Panc1 (cell line): ENCODE data around the gene PHF8. TPM values are rescaled to one million over a fixed set of nuclear protein-coding genes. Genes with fewer than 3 reads are reported as not detected.

Experiments used
- ATAC-seq: fragments of 200-7000 bp; cut with Tn5 transposase; 2 replicates; pipeline ENCODE4 v1.9.1; 2020; ENCODE audit warnings: mild to moderate bottlenecking, moderate library complexity
- BruUV-seq: library from RNA; stranded (reverse); fragments of 400-500 nt; replicated peaks from 2 replicates; lab custom pipeline; 2021; lab: Mats Ljungman, UMichigan
- CTCF ChIA-PET: fragments of 300-600 bp; sonication (Branson Sonifier 250); formaldehyde crosslinking; loops from one replicate; lab custom pipeline; 2022; ENCODE audit warnings: antibody characterized with exemption; lab: Charles Lee
- POLR2A ChIA-PET: fragments of 300-600 bp; sonication (Branson Sonifier 250); formaldehyde crosslinking; loops from one replicate; lab custom pipeline; 2022; ENCODE audit warnings: antibody characterized with exemption; lab: Charles Lee
- DNase-seq: peaks from one replicate; pipeline ENCODE4 v3.0.0-alpha.2; 2010; ENCODE audit warnings: low read depth, low spot score
- H3K27ac ChIP-seq: 2 replicates; pipeline ENCODE4 v1.5.1; 2011; ENCODE audit warnings: mild to moderate bottlenecking, low read length, inconsistent platforms
- H3K27me3 ChIP-seq: fragments of 200-500 bp; sonication (Bioruptor generic); 2 replicates; pipeline ENCODE4 v1.6.0; 2014; ENCODE audit warnings: low read length, inconsistent platforms; ENCODE audit not compliant: control insufficient read depth, insufficient read depth
- H3K36me3 ChIP-seq: fragments of 200-500 bp; sonication (Bioruptor generic); 2 replicates; pipeline ENCODE4 v1.5.1; 2014; ENCODE audit warnings: inconsistent platforms, mild to moderate bottlenecking, low read length, moderate library complexity; ENCODE audit not compliant: control insufficient read depth, insufficient read depth
- H3K4me1 ChIP-seq: 2 replicates; pipeline ENCODE4 v1.5.1; 2011; ENCODE audit warnings: inconsistent platforms, mild to moderate bottlenecking, low read length, moderate library complexity; ENCODE audit not compliant: control insufficient read depth, insufficient read depth
- H3K4me3 ChIP-seq, 2 experiments: 2 replicates each; pipeline ENCODE4 v1.5.1; 2011 to 2012; ENCODE audit warnings: low read depth in 2 of 2, low read length in 2 of 2, mild to moderate bottlenecking in 2 of 2, inconsistent platforms in 1 of 2, moderate library complexity in 1 of 2
- H3K9me3 ChIP-seq: fragments of 200-500 bp; sonication (Bioruptor generic); 2 replicates; pipeline ENCODE4 v1.5.1; 2014; ENCODE audit warnings: low read depth, mild to moderate bottlenecking, inconsistent platforms, low read length, moderate library complexity; ENCODE audit not compliant: control insufficient read depth, insufficient read depth
- POLR2AphosphoS5 ChIP-seq: IDR thresholded peaks from 2 replicates; pipeline ENCODE4 v1.6.1; 2012; ENCODE audit warnings: mild to moderate bottlenecking, low read depth, low read length, moderate library complexity
- SIN3A ChIP-seq: IDR thresholded peaks from 2 replicates; pipeline ENCODE4 v1.6.1; 2012; ENCODE audit warnings: low read depth, mild to moderate bottlenecking, low read length, moderate library complexity, borderline replicate concordance; ENCODE audit not compliant: insufficient read depth
- TCF7L2 ChIP-seq: IDR thresholded peaks from 2 replicates; pipeline ENCODE4 v1.6.1; 2011; ENCODE audit warnings: mild to moderate bottlenecking, low read depth, low read length, inconsistent platforms
- in situ Hi-C: cut with HindIII; loops from 2 replicates; pipeline ENCODE4 v1.10.0; 2016; ENCODE audit warnings: low sequenced_read_pairs, low pct_unique_long_range_greater_than_20kb
- intact Hi-C: fragments of 100-400 bp; cut with micrococcal nuclease; formaldehyde crosslinking; loops from one replicate; pipeline ENCODE4 v1.10.0; 2022; ENCODE audit not compliant: unreplicated experiment
- total RNA-seq: library from RNA; stranded (reverse); gene quantifications from one replicate; pipeline ENCODE4 v1.2.1, GENCODE V29; 2021; ENCODE audit not compliant: unreplicated experiment
- TF ChIP-seq, protein P1 (sequence below): fragments of 450-650 bp; IDR thresholded peaks from 2 replicates; pipeline ENCODE4 v1.5.1; 2017; ENCODE audit warnings: mild to moderate bottlenecking
- TF ChIP-seq, protein P2 (sequence below), 2 experiments: IDR thresholded peaks; 2 replicates each; pipeline ENCODE4 v1.6.1; 2011 to 2012; ENCODE audit warnings: low read depth in 2 of 2, control low read depth in 1 of 2, low read length in 1 of 2, mild to moderate bottlenecking in 1 of 2, moderate library complexity in 1 of 2; ENCODE audit not compliant: insufficient read depth in 1 of 2

Gene PHF8
- total RNA-seq, 1 experiment from 2014 or later = 27.5 TPM

DNA sequence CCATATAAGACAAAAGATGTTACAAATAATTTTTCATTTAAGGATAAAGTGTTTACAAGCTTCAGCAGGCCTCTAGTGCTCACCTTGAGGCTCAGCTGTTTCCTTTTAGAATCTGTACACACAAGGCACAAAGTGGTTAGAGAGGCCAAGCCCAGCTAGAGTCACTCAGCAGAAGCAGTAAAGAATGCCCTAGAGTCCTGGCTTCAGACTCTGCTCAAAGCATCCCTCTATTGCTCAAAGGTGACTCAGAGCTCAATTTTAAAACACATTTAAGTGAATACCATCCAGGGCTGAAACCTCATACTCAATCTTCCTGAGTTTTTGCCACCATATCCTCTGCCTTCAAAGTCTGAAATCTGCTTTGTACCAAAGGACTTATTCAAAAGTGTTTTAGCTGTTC lies 22.6 kb upstream of the PHF8 start:
- H3K27me3 ChIP-seq = no peaks in the 10 kb centered on the region
- H3K36me3 ChIP-seq = no peaks in the 10 kb centered on the region
- ATAC-seq (no peak), DNase-seq (no peak)
- H3K27ac ChIP-seq = no peak overlapping the region
- H3K4me3 ChIP-seq = no peak overlapping the region
- ChIA-PET POLR2A (no interaction called here), CTCF (no interaction called here)
- BruUV-seq = no TSS peak
- no peaks in the 10 kb centered on the region for H3K4me1 ChIP-seq
- TF ChIP-seq, protein P1, sequence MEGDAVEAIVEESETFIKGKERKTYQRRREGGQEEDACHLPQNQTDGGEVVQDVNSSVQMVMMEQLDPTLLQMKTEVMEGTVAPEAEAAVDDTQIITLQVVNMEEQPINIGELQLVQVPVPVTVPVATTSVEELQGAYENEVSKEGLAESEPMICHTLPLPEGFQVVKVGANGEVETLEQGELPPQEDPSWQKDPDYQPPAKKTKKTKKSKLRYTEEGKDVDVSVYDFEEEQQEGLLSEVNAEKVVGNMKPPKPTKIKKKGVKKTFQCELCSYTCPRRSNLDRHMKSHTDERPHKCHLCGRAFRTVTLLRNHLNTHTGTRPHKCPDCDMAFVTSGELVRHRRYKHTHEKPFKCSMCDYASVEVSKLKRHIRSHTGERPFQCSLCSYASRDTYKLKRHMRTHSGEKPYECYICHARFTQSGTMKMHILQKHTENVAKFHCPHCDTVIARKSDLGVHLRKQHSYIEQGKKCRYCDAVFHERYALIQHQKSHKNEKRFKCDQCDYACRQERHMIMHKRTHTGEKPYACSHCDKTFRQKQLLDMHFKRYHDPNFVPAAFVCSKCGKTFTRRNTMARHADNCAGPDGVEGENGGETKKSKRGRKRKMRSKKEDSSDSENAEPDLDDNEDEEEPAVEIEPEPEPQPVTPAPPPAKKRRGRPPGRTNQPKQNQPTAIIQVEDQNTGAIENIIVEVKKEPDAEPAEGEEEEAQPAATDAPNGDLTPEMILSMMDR = no peak
- TF ChIP-seq TCF7L2 (no peak), SIN3A (no peak), POLR2AphosphoS5 (no peak)
- TF ChIP-seq, protein P2, sequence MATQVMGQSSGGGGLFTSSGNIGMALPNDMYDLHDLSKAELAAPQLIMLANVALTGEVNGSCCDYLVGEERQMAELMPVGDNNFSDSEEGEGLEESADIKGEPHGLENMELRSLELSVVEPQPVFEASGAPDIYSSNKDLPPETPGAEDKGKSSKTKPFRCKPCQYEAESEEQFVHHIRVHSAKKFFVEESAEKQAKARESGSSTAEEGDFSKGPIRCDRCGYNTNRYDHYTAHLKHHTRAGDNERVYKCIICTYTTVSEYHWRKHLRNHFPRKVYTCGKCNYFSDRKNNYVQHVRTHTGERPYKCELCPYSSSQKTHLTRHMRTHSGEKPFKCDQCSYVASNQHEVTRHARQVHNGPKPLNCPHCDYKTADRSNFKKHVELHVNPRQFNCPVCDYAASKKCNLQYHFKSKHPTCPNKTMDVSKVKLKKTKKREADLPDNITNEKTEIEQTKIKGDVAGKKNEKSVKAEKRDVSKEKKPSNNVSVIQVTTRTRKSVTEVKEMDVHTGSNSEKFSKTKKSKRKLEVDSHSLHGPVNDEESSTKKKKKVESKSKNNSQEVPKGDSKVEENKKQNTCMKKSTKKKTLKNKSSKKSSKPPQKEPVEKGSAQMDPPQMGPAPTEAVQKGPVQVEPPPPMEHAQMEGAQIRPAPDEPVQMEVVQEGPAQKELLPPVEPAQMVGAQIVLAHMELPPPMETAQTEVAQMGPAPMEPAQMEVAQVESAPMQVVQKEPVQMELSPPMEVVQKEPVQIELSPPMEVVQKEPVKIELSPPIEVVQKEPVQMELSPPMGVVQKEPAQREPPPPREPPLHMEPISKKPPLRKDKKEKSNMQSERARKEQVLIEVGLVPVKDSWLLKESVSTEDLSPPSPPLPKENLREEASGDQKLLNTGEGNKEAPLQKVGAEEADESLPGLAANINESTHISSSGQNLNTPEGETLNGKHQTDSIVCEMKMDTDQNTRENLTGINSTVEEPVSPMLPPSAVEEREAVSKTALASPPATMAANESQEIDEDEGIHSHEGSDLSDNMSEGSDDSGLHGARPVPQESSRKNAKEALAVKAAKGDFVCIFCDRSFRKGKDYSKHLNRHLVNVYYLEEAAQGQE (IDR thresholded peaks at IDR 0.05; ENCODE audit: insufficient read depth in 1 of 2, low read depth in 2 of 2, low read length in 1 of 2) = no peak
- intact Hi-C loops (no loop called here), in situ Hi-C loops (no loop called here)
- no peaks in the 10 kb centered on the region for H3K9me3 ChIP-seq

DNA sequence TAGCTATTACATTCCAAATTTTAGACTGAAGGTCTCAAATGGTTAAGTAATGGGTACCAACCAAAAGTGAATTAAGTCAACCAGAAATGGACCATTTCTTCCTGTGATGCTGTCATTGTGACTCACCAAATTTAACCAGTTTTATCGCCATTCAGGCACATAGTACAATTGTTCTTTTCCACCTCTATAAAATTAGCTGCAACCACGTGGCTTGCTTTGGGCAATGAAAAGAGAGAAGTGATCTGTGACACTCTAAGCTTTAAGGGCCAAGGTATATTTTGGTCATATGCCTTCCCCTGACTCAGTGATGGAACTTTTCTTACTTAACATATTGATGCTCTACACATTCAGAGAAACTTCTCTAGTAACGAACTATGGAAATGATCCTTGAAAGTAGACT lies 20.3 kb upstream of the PHF8 start:
- in situ Hi-C loops (no loop called here), intact Hi-C loops (no loop called here)
- ChIA-PET CTCF (no interaction called here), POLR2A (no interaction called here)
- Histone ChIP-seq H3K9me3 (no peaks in the 10 kb centered on the region), H3K4me1 (no peaks in the 10 kb centered on the region), H3K27me3 (no peaks in the 10 kb centered on the region), H3K4me3 (no peak overlapping the region), H3K36me3 (no peaks in the 10 kb centered on the region), H3K27ac (no peak overlapping the region)
- ATAC-seq (no peak), DNase-seq (no peak)
- TF ChIP-seq, protein P2 (IDR thresholded peaks at IDR 0.05; ENCODE audit: insufficient read depth in 1 of 2, low read depth in 2 of 2, low read length in 1 of 2) = no peak
- TF ChIP-seq POLR2AphosphoS5 = no peak
- TF ChIP-seq TCF7L2 = no peak
- TF ChIP-seq, protein P1 = no peak
- no peak for TF ChIP-seq SIN3A
- no TSS peak for BruUV-seq
